Heart right ventricle (tissue), 16 donors: ENCODE results near the gene SRCAP. TPM values are rescaled to one million over a fixed set of nuclear protein-coding genes. Genes with fewer than 3 reads are reported as not detected.
A peak's percentile ranks its signal among the peaks of the same experiment; 100 is the strongest.

ENCODE experiments used
- ATAC-seq, 8 donors: fragments of 200-7000 bp; cut with Tn5 transposase; one replicate each; pipeline ENCODE4 v1.9.1; 2020; ENCODE audit warnings: mild to moderate bottlenecking in 8 of 8, moderate library complexity in 8 of 8, moderate number of reproducible peaks in 1 of 8
- DNase-seq, 2 donors: peaks; one replicate each; pipeline ENCODE4 v3.0.0-alpha.2; 2020
- H3K27ac ChIP-seq, 10 donors: fragments of 200-600 bp; sonication (generic) in 2 of 10; one replicate each; pipeline versions ENCODE4 v1.5.0 to v1.8.0; 2020 to 2022; ENCODE audit warnings: mild to moderate bottlenecking in 3 of 10
- H3K27me3 ChIP-seq, 7 donors: fragments of 200-600 bp; one replicate each; pipeline ENCODE4 v1.8.0; 2021 to 2022; ENCODE audit warnings: mild to moderate bottlenecking in 2 of 7
- H3K36me3 ChIP-seq, 9 donors: fragments of 200-600 bp; sonication (generic) in 1 of 9; one replicate each; pipeline versions ENCODE4 v1.5.0 to v1.8.0; 2020 to 2022; ENCODE audit warnings: mild to moderate bottlenecking in 2 of 9
- H3K4me1 ChIP-seq, 9 donors: fragments of 200-600 bp; sonication (generic) in 1 of 9; one replicate each; pipeline versions ENCODE4 v1.5.0 to v1.8.0; 2020 to 2022; ENCODE audit warnings: mild to moderate bottlenecking in 4 of 9
- H3K4me3 ChIP-seq, 10 donors: fragments of 200-600 bp; sonication (generic) in 2 of 10; one replicate each; pipeline versions ENCODE4 v1.5.0 to v1.8.0; 2020 to 2022; ENCODE audit warnings: mild to moderate bottlenecking in 7 of 10, moderate library complexity in 2 of 10
- H3K9me3 ChIP-seq, 11 donors: fragments of 200-600 bp in 10 of 11; sonication (generic) in 2 of 11; one replicate each; pipeline versions ENCODE4 v1.5.0 to v1.8.0; 2013 to 2022; ENCODE audit warnings: mild to moderate bottlenecking in 2 of 11, control low read depth in 1 of 11, moderate library complexity in 1 of 11
- WGBS, 2 donors: extraction: QIAGEN DNeasy Blood & Tissue Kit; methylation state at CpG; one replicate each; pipeline ENCODE4 v1.1.7; 2013; ENCODE audit warnings: inconsistent platforms in 1 of 2; 5-methylcytosine and 5-hydroxymethylcytosine counted together
- intact Hi-C, 10 donors: fragments of 100-400 bp; cut with DNase I; formaldehyde crosslinking; loops; one replicate each; pipeline versions ENCODE4 v1.11.1 to v1.14.2; 2022
- polyA plus RNA-seq, 2 donors: library from polyadenylated mRNA; stranded (reverse); fragments of 200-250 nt; gene quantifications; one replicate each; pipeline ENCODE4 v1.2.3, GENCODE V29; 2013
- total RNA-seq, 10 donors: library from RNA; stranded (reverse); fragmentation: NEBNext Ultra II Directional in 3 of 10; extraction: Animal tissue kit (Norgen Biotek cat#: 25700) in 3 of 10; gene quantifications; one replicate each; pipeline versions ENCODE4 v1.2.1 to v1.2.4, GENCODE V29; 2021 to 2023
- TF ChIP-seq, protein P1 (sequence below), 9 donors: fragments of 200-600 bp; sonication (generic) in 2 of 9; IDR thresholded peaks; one replicate each; pipeline versions ENCODE4 v1.5.0 to v1.8.0; 2021 to 2022; ENCODE audit warnings: antibody characterized with exemption in 9 of 9, mild to moderate bottlenecking in 5 of 9, moderate library complexity in 1 of 9
- donor health status: Arrhythmogenic right ventricular cardiomyopathy.
- donor health status: ischemic (EF 13 %, LVEDD 7.1; RV severe dilation, severe dysfunction).
- donor health status: healthy with polysubstance abuse.
- donor health status: DM: no; HTN: yes; CAD: no.
- donor health status: DM: no; HTN: no; CAD: no.
- donor health status: ischemic (EF 25% LVEDD 6.9; RV normal size, moderate dysfunction).
- donor health status: ischemic (EF 25% LVEDD 5.7; RV mildly dilated, moderate dysfunction).
- donor health status: healthy.
- donor health status: DM: yes; HTN: yes; CAD: no.
- donor health status: Ischemic cardiomyopathy.
- donor health status: ischemic (EF 35%, LVEDD 5.7; RV mildly dilated, moderate dysfunction).
- donor health status: nonischemic (EF 11% LVEDD 7.7; RV severe dilation, severe dysfunction).
- donor health status: DM: yes; HTN: yes; CAD: no.
- donor health status: PGD.
- donor health status: ischemic (EF 29% LVEDD 5.4; RV normal size, mild dysfunction).
- donor health status: nonischemic (EF 23%, LVEDD 6.1; RV moderate dilation, normal function).

The SRCAP gene
- total and polyA plus RNA-seq, 12 donors: 2.6 to 60.6 (median 45.4) TPM

DNA sequence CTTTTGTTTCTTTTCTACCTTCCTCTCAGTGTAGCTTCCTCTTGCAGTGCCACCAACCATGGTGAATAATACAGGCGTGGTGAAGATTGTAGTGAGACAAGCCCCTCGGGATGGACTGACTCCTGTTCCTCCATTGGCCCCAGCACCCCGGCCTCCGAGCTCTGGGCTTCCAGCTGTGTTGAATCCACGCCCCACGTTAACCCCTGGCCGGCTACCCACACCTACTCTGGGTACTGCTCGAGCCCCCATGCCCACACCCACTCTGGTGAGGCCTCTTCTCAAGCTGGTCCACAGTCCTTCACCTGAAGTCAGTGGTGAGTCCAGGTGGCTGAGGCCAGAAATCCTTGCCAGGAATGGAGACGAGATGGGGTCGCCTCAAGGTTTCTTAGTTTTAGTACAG is 23.9 kb downstream of the SRCAP start:
- no peak for DNase-seq
- ATAC-seq: no peak
- no peak overlapping the region for H3K27ac ChIP-seq
- intact Hi-C loops: no loop called here
- TF ChIP-seq, protein P1, sequence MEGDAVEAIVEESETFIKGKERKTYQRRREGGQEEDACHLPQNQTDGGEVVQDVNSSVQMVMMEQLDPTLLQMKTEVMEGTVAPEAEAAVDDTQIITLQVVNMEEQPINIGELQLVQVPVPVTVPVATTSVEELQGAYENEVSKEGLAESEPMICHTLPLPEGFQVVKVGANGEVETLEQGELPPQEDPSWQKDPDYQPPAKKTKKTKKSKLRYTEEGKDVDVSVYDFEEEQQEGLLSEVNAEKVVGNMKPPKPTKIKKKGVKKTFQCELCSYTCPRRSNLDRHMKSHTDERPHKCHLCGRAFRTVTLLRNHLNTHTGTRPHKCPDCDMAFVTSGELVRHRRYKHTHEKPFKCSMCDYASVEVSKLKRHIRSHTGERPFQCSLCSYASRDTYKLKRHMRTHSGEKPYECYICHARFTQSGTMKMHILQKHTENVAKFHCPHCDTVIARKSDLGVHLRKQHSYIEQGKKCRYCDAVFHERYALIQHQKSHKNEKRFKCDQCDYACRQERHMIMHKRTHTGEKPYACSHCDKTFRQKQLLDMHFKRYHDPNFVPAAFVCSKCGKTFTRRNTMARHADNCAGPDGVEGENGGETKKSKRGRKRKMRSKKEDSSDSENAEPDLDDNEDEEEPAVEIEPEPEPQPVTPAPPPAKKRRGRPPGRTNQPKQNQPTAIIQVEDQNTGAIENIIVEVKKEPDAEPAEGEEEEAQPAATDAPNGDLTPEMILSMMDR (IDR thresholded peaks at IDR 0.05): no peak
- H3K4me1 ChIP-seq: peaks cover 0 to 20% (median 0%) of the 10 kb centered on the region in 9 donors
- H3K9me3 ChIP-seq: no peaks in the 10 kb centered on the region
- 88 to 90% methylated on average over 10 of the region's 10 CpGs for WGBS, 2 donors
- peaks cover 4 to 100% (median 63%) of the 10 kb centered on the region in 9 donors for H3K36me3 ChIP-seq
- H3K4me3 ChIP-seq: no peak overlapping the region
- H3K27me3 ChIP-seq: no peaks in the 10 kb centered on the region

DNA sequence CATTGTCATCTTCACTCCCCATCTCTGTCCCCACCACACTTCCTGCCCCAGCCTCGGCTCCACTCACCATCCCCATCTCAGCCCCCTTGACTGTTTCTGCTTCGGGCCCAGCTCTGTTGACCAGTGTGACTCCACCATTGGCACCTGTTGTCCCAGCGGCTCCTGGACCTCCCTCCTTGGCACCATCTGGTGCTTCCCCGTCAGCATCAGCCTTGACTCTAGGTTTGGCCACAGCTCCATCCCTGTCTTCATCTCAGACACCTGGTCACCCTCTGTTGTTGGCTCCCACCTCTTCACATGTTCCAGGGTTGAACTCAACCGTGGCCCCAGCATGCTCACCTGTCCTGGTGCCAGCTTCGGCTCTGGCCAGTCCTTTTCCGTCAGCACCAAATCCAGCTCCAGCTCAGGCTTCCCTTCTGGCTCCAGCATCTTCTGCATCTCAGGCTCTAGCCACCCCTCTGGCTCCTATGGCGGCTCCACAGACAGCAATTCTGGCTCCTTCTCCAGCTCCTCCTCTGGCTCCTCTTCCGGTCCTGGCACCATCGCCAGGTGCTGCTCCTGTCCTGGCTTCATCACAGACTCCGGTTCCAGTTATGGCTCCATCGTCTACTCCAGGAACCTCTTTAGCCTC is 24.9 kb downstream of the SRCAP start:
- Histone ChIP-seq H3K4me1 (peaks cover 0 to 27% (median 0%) of the 10 kb centered on the region in 9 donors), H3K27ac (peak overlapping the region in 3 of 10 donors; percentile 20 to 79 (median 33)), H3K27me3 (no peaks in the 10 kb centered on the region), H3K9me3 (no peaks in the 10 kb centered on the region), H3K4me3 (no peak overlapping the region), H3K36me3 (peaks cover 4 to 100% (median 57%) of the 10 kb centered on the region in 9 donors)
- WGBS, 2 donors: 87 to 89% methylated on average over 12 of the region's 12 CpGs
- DNase-seq (no peak), ATAC-seq (no peak)
- intact Hi-C loops: no loop called here
- TF ChIP-seq, protein P1 (IDR thresholded peaks at IDR 0.05): no peak

DNA sequence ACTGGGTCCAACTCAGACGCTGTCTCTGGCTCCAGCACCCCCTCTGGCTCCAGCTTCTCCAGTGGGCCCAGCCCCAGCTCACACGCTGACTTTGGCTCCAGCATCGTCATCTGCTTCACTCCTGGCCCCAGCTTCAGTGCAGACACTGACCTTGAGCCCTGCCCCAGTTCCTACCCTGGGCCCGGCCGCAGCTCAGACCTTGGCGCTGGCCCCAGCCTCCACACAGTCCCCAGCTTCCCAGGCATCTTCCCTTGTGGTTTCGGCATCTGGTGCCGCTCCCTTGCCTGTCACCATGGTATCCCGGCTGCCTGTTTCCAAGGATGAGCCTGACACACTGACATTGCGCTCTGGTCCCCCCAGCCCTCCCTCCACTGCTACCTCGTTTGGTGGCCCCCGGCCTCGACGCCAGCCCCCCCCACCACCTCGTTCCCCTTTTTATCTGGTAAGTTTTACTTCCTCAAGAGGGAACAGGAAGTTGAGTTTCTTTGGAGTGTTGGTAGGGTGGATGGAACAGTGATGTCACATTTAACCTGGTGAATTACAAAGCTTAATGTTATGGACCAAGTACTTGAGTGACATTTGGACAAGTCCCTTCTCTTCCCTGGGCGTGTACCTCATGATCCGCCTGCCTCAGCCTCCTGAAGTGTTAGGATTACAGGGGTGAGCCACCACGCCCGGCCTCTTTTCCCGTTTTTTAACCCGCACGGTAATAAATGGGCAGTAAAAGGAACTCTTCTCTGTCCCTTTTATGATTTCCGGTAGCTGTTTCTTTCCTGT is 25.9 kb downstream of the SRCAP start:
- peak overlapping the region in 7 of 10 donors; percentile 14 to 79 (median 34) for H3K27ac ChIP-seq
- 73% methylated on average over 23 of the region's 23 CpGs for WGBS, 2 donors
- no peaks in the 10 kb centered on the region for H3K9me3 ChIP-seq
- ATAC-seq: peak; percentile 61 to 80 (median 74)
- peak; percentile 41 to 43 for DNase-seq
- no peaks in the 10 kb centered on the region for H3K27me3 ChIP-seq
- no peak overlapping the region for H3K4me3 ChIP-seq
- peaks cover 6 to 100% (median 58%) of the 10 kb centered on the region in 9 donors for H3K36me3 ChIP-seq
- peaks cover 0 to 36% (median 6%) of the 10 kb centered on the region in 9 donors for H3K4me1 ChIP-seq
- TF ChIP-seq, protein P1 (IDR thresholded peaks at IDR 0.05): no peak
- intact Hi-C loops: no loop called here

DNA sequence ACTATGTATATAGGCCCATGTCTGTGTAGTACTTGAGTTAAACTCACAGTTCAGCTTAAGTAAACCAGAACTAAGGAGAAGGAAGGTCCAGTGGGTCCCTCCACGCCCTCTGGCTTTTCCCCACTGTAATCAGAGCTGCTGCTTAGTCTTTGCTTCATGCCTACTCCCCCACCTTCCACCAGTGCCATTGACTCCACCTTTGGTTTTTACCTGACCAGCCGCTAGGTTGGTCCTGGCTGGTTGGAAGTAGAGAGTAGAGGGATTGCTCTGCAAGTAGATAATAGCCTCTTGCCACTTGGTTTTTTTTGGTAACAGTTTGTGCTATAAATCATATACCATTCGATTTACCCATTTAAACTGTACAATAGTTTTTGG is 26.4 kb downstream of the SRCAP start:
- Histone ChIP-seq H3K27me3 (no peaks in the 10 kb centered on the region), H3K27ac (peak overlapping the region in 6 of 10 donors; percentile 14 to 79 (median 36)), H3K4me1 (peaks cover 0 to 36% (median 6%) of the 10 kb centered on the region in 9 donors), H3K9me3 (no peaks in the 10 kb centered on the region), H3K4me3 (no peak overlapping the region), H3K36me3 (peaks cover 9 to 100% (median 58%) of the 10 kb centered on the region in 9 donors)
- ATAC-seq (peak in 1 of 8 donors; percentile 7), DNase-seq (no peak)
- intact Hi-C loops: no loop called here
- 88 to 90% methylated on average over 3 of the region's 3 CpGs for WGBS, 2 donors
- TF ChIP-seq, protein P1 (IDR thresholded peaks at IDR 0.05): no peak
